BJ (cell line): ENCODE measurements around the gene SLC1A4. TPM values are rescaled to one million over a fixed set of nuclear protein-coding genes. Genes with fewer than 3 reads are reported as not detected.

Experiments
- CTCF ChIA-PET: fragments of 350-600 bp; formaldehyde crosslinking; extraction: SDS; loops from one replicate; lab custom pipeline; 2021; ENCODE audit warnings: antibody characterized with exemption, inconsistent platforms; lab: Yijun Ruan, JAX
- POLR2A ChIA-PET: fragments of 300-600 bp; sonication (Branson Sonifier 250); formaldehyde crosslinking; extraction: SDS; loops from one replicate; lab custom pipeline; 2021; ENCODE audit warnings: antibody characterized with exemption; lab: Charles Lee
- DNase-seq: peaks from one replicate; pipeline ENCODE4 v3.0.0-alpha.2; 2011; ENCODE audit warnings: low read depth
- H3K27me3 ChIP-seq: 2 replicates; pipeline ENCODE4 v1.6.0; 2011; ENCODE audit warnings: low read length; ENCODE audit not compliant: control insufficient read depth, insufficient read depth
- H3K36me3 ChIP-seq: 2 replicates; pipeline ENCODE4 v1.5.1; 2011; ENCODE audit warnings: low read length; ENCODE audit not compliant: control insufficient read depth, insufficient read depth
- H3K4me3 ChIP-seq: 2 replicates; pipeline ENCODE4 v1.5.1; 2011; ENCODE audit warnings: low read depth, mild to moderate bottlenecking, control low read depth, low read length
- CTCF ChIP-seq: IDR thresholded peaks from 2 replicates; pipeline ENCODE4 v1.5.1; 2011; ENCODE audit warnings: low read depth, mild to moderate bottlenecking, control low read depth, inconsistent platforms, low read length, moderate library complexity; ENCODE audit not compliant: insufficient read depth
- polyA plus RNA-seq: library from polyadenylated mRNA; depleted of rRNA; stranded (reverse); fragments of >200 nt; gene quantifications from 2 replicates; pipeline ENCODE4 v1.2.3, GENCODE V29; 2011

The SLC1A4 gene
- polyA plus RNA-seq, 1 experiment: 80.7 TPM

- H3K36me3 ChIP-seq: no peaks in the 10 kb centered on the region
- DNase-seq: no peak
- no peak for TF ChIP-seq CTCF
- no peak overlapping the region for H3K4me3 ChIP-seq
- ChIA-PET POLR2A (no interaction called here), CTCF (interaction anchor here (13.6 kb wide), 1 partner anchor 111 kb away, joined by 147 read pairs; no protein-coding TSS in a partner anchor)
- 0 out of 2 replicates have a peak, but pooled peaks cover 1% of the 10 kb centered on the region for H3K27me3 ChIP-seq
These were observed 38.5 kb downstream of the SLC1A4 start for GRCh38 chr2:65027616-65028244.

GRCh38 chr2:65030476-65031332 is 41.5 kb downstream of the SLC1A4 start:
- DNase-seq: no peak
- no peak for TF ChIP-seq CTCF
- POLR2A ChIA-PET: no interaction called here
- no peaks in the 10 kb centered on the region for H3K36me3 ChIP-seq
- H3K4me3 ChIP-seq: no peak overlapping the region
- CTCF ChIA-PET: interaction anchor here (0.6 to 13.6 kb wide), 4 partner anchors 9 to 114 kb away, joined by 3 to 147 read pairs (median 4); no protein-coding TSS in a partner anchor
- 0 out of 2 replicates have a peak, but pooled peaks cover 1% of the 10 kb centered on the region for H3K27me3 ChIP-seq

GRCh38 chr2:65031341-65032018 is 42.3 kb downstream of the SLC1A4 start:
- no peak for DNase-seq
- CTCF ChIA-PET: interaction anchor here (1.9 to 13.6 kb wide), 2 partner anchors 10 to 115 kb away, joined by 5 to 147 read pairs; no protein-coding TSS in a partner anchor
- TF ChIP-seq CTCF: no peak
- Histone ChIP-seq H3K4me3 (no peak overlapping the region), H3K36me3 (no peaks in the 10 kb centered on the region), H3K27me3 (0 out of 2 replicates have a peak, but pooled peaks cover 1% of the 10 kb centered on the region)
- POLR2A ChIA-PET: no interaction called here

- Histone ChIP-seq H3K4me3 (no peak overlapping the region), H3K27me3 (0 out of 2 replicates have a peak, but pooled peaks cover 1% of the 10 kb centered on the region), H3K36me3 (no peaks in the 10 kb centered on the region)
- no peak for DNase-seq
- ChIA-PET POLR2A (no interaction called here), CTCF (interaction anchor here (0.6 to 13.6 kb wide), 3 partner anchors 9 to 116 kb away, joined by 3 to 147 read pairs (median 5); partner anchors contain the start of gene CEP68)
- no peak for TF ChIP-seq CTCF
These were observed 43.1 kb downstream of the SLC1A4 start for GRCh38 chr2:65032019-65032975.
